GM19239 (cell line): ENCODE results near the gene PIGH.

ENCODE experiments used
- DNase-seq: peaks from one replicate; pipeline ENCODE4 v3.0.0; 2011; ENCODE audit warnings: low spot score; ENCODE audit not compliant: insufficient read length
- FAIRE-seq: peaks from 2 replicates; lab custom pipeline; 2011; peaks lifted over from hg19 to GRCh38; lab: Jason Lieb, UNC

Gene PIGH

GRCh38 chr14:67576216-67576955 lies 23.7 kb downstream of the PIGH start:
- FAIRE-seq (no peak), DNase-seq (no peak)

- DNase-seq (no peak), FAIRE-seq (no peak)
Observed at GRCh38 chr14:67575684-67576083, 24.4 kb downstream of the PIGH start.

- no peak for DNase-seq
- no peak for FAIRE-seq
Observed at GRCh38 chr14:67574806-67575205, 25.3 kb downstream of the PIGH start.

GRCh38 chr14:67574156-67574555 lies 25.9 kb downstream of the PIGH start:
- no peak for FAIRE-seq

GRCh38 chr14:67573228-67574010 lies 26.6 kb downstream of the PIGH start:
- FAIRE-seq (no peak), DNase-seq (no peak)

More at GRCh38 chr14:67574156-67574555, 25.9 kb downstream of the PIGH start:
- DNase-seq = no peak

- DNase-seq (no peak), FAIRE-seq (no peak)
Observed at GRCh38 chr14:67572608-67573007, 27.5 kb downstream of the PIGH start.

- no peak for FAIRE-seq
- no peak for DNase-seq
Observed at GRCh38 chr14:67571991-67572323, 28.1 kb downstream of the PIGH start.

GRCh38 chr14:67571275-67571990 lies 28.6 kb downstream of the PIGH start:
- FAIRE-seq (peak; percentile 91), DNase-seq (peak; percentile 69)

GRCh38 chr14:67570453-67570852 lies 29.6 kb downstream of the PIGH start:
- FAIRE-seq = no peak
- DNase-seq = no peak

GRCh38 chr14:67569651-67570290 lies 30.3 kb downstream of the PIGH start:
- DNase-seq (no peak), FAIRE-seq (no peak)

- FAIRE-seq (no peak), DNase-seq (no peak)
Observed at GRCh38 chr14:67569011-67569650, 30.9 kb downstream of the PIGH start.

- no peak for FAIRE-seq
- no peak for DNase-seq
Observed at GRCh38 chr14:67567654-67568053, 32.4 kb downstream of the PIGH start.

GRCh38 chr14:67566908-67567307 lies 33.2 kb downstream of the PIGH start:
- FAIRE-seq = no peak
- no peak for DNase-seq

GRCh38 chr14:67564236-67564635 lies 35.8 kb downstream of the PIGH start:
- FAIRE-seq (no peak), DNase-seq (no peak)

- no peak for FAIRE-seq
Observed at GRCh38 chr14:67562776-67563150, 37.3 kb downstream of the PIGH start.

GRCh38 chr14:67562025-67562775 lies 37.9 kb downstream of the PIGH start:
- FAIRE-seq (no peak), DNase-seq (no peak)

More at GRCh38 chr14:67562776-67563150, 37.3 kb downstream of the PIGH start:
- no peak for DNase-seq

- DNase-seq (no peak), FAIRE-seq (no peak)
Observed at GRCh38 chr14:67559639-67560038, 40.4 kb downstream of the PIGH start.

GRCh38 chr14:67557656-67558055 lies 42.4 kb downstream of the PIGH start:
- no peak for FAIRE-seq
- no peak for DNase-seq

- FAIRE-seq (no peak), DNase-seq (no peak)
Observed at GRCh38 chr14:67557118-67557517, 43.0 kb downstream of the PIGH start.
